ENCODE results near the gene VPS54. TPM values are rescaled to one million over a fixed set of nuclear protein-coding genes. Genes with fewer than 3 reads are reported as not detected.

VPS54 gene
- total RNA-seq, 1 experiment from 2014 or later: 20.7 TPM

DNA sequence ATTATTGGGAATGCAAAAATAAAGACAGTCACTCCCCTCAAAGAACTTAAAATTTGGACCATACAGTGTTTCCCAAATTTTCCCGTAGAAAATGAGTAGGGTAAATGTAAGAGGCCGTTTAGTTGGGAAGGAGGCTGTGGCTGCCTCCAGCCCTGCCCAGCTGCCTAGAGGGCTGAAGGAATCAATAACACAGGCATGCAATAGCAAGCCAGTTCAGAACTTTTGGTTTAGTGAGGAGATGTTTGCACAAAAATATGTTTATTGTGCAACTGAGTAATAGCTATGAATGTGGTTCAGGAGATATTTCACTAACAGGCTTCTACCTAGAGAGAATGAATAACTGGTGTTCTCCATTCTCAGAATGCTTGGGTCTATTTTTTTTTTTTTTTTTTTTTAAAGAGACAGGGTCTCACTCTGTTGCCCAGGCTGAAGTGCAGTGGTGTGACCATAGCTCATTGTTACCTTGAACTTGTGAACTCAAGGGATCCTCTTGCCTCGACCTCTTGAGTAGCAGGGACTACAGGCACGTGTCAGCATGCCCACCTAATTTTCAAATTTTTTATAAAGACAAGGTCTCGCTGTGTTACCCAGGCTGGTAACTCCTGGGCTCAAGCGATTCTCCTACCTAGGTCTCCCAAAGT is 153.9 kb downstream of the VPS54 start:
- H3F3A ChIP-seq (ENCODE audit: insufficient read depth, low read depth): peaks cover 13% of the 10 kb centered on the region
- peaks cover 21% of the 10 kb centered on the region for H3K4me1 ChIP-seq (replicated peaks; ENCODE audit: insufficient read depth)
- CTCF ChIA-PET: no interaction called here
- no peak overlapping the region for H2AFZ ChIP-seq
- 0 out of 2 replicates have a peak, but pooled peaks cover 3% of the 10 kb centered on the region for H3K9me2 ChIP-seq (ENCODE audit: insufficient read depth)
- H3K9me3 ChIP-seq (ENCODE audit: insufficient read depth, low read depth): 0 out of 2 replicates have a peak, but pooled peaks cover 7% of the 10 kb centered on the region
- H3K4me3 ChIP-seq: no peak overlapping the region
- H3K36me3 ChIP-seq (ENCODE audit: low read depth): peaks cover 22% of the 10 kb centered on the region; the same call in 1 of the 2 replicates
- intact Hi-C loops (cut with micrococcal nuclease; ENCODE audit: unreplicated experiment): no loop called here
- no peak overlapping the region for H3K27ac ChIP-seq
- H3K4me2 ChIP-seq: no peak overlapping the region
- no peaks in the 10 kb centered on the region for H3K27me3 ChIP-seq (ENCODE audit: insufficient read depth, low read depth)
- no peaks in the 10 kb centered on the region; the same call in 1 of the 2 replicates for H3K79me2 ChIP-seq (ENCODE audit: low read depth)
- DNase-seq: no peak
- H4K20me1 ChIP-seq (ENCODE audit: insufficient read depth): no peaks in the 10 kb centered on the region
- BruUV-seq (replicated peaks): no TSS peak
- TF ChIP-seq EZH2 (IDR thresholded peaks at IDR 0.05; ENCODE audit: low read depth): no peak
- TF ChIP-seq, protein P1, sequence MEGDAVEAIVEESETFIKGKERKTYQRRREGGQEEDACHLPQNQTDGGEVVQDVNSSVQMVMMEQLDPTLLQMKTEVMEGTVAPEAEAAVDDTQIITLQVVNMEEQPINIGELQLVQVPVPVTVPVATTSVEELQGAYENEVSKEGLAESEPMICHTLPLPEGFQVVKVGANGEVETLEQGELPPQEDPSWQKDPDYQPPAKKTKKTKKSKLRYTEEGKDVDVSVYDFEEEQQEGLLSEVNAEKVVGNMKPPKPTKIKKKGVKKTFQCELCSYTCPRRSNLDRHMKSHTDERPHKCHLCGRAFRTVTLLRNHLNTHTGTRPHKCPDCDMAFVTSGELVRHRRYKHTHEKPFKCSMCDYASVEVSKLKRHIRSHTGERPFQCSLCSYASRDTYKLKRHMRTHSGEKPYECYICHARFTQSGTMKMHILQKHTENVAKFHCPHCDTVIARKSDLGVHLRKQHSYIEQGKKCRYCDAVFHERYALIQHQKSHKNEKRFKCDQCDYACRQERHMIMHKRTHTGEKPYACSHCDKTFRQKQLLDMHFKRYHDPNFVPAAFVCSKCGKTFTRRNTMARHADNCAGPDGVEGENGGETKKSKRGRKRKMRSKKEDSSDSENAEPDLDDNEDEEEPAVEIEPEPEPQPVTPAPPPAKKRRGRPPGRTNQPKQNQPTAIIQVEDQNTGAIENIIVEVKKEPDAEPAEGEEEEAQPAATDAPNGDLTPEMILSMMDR (conservative IDR thresholded peaks at IDR 0.05): no peak
- POLR2A ChIA-PET (ENCODE audit: unreplicated experiment): no interaction called here

DNA sequence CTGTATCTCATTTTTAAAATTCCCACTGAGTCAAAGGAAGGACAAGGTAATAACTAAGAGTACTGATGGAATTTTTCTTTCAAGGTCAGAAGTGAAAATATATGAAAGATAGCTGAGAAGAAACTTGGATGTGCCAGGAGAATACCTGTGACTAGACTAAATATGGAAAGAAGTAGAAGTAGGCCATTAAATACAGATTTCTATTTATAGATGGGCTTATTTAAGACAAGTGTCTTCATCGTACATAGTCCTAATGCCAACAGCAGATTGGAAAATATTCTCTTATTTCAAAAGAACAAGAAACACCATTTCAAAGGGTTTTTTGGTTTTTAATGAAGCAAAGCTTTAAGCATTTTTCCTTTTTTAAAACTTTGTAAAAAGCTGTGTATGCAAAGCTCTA is 155.5 kb downstream of the VPS54 start:
- H3K27me3 ChIP-seq (ENCODE audit: insufficient read depth, low read depth): no peaks in the 10 kb centered on the region
- no peak for DNase-seq
- peaks cover 36% of the 10 kb centered on the region for H3K36me3 ChIP-seq (ENCODE audit: low read depth)
- H3K79me2 ChIP-seq (ENCODE audit: low read depth): no peaks in the 10 kb centered on the region; the same call in 1 of the 2 replicates
- 0 out of 2 replicates have a peak, but pooled peaks cover 7% of the 10 kb centered on the region for H3K9me3 ChIP-seq (ENCODE audit: insufficient read depth, low read depth)
- intact Hi-C loops (cut with micrococcal nuclease; ENCODE audit: unreplicated experiment): loop anchor here (2.0 to 5.0 kb wide), 2 partner anchors 15 to 121 kb away; no protein-coding TSS in a partner anchor
- no peak for TF ChIP-seq EZH2 (IDR thresholded peaks at IDR 0.05; ENCODE audit: low read depth)
- TF ChIP-seq, protein P1 (conservative IDR thresholded peaks at IDR 0.05): no peak
- ChIA-PET POLR2A (ENCODE audit: unreplicated experiment) (no interaction called here), CTCF (no interaction called here)
- peaks cover 18% of the 10 kb centered on the region for H3K4me1 ChIP-seq (replicated peaks; ENCODE audit: insufficient read depth)
- H3K9me2 ChIP-seq (ENCODE audit: insufficient read depth): peaks cover 3% of the 10 kb centered on the region; the same call in 1 of the 2 replicates
- no peak overlapping the region for H3K4me3 ChIP-seq
- no TSS peak for BruUV-seq (replicated peaks)
- H3F3A ChIP-seq (ENCODE audit: insufficient read depth, low read depth): peaks cover 13% of the 10 kb centered on the region
- H3K4me2 ChIP-seq: no peak overlapping the region
- H2AFZ ChIP-seq: no peak overlapping the region
- no peak overlapping the region for H3K27ac ChIP-seq
- no peaks in the 10 kb centered on the region for H4K20me1 ChIP-seq (ENCODE audit: insufficient read depth)

DNA sequence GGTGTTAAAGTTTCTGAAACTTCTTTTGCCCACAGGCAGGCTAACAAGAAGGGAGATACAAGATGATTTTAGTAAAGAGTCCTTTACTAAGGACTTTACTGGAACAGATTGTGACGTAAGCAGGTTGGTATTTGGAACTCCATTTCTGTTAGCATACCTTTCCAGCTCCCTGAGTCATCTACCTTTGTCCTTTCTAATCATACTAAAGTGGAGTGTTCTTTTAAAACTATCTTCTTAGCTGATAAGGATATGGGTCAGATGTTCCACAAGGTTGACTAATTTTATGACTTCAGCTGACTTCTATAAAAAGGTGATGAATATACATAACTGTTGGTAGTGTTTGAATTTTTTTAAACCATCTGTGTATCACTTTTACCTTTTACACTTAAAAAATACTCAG is 156.4 kb downstream of the VPS54 start:
- no TSS peak for BruUV-seq (replicated peaks)
- peaks cover 33% of the 10 kb centered on the region for H3K36me3 ChIP-seq (ENCODE audit: low read depth)
- ChIA-PET CTCF (no interaction called here), POLR2A (ENCODE audit: unreplicated experiment) (interaction anchor here (0.5 to 1.0 kb wide), 3 partner anchors 21 to 74 kb away, joined by 3 to 4 read pairs (median 3); no protein-coding TSS in a partner anchor)
- TF ChIP-seq, protein P1 (conservative IDR thresholded peaks at IDR 0.05): no peak
- no peak for TF ChIP-seq EZH2 (IDR thresholded peaks at IDR 0.05; ENCODE audit: low read depth)
- H3K27ac ChIP-seq: peak overlapping the region; percentile 48
- H3K4me2 ChIP-seq: peak overlapping the region; percentile 9; the same call in 1 of the 2 replicates
- no peak overlapping the region for H3K4me3 ChIP-seq
- H3K4me1 ChIP-seq (replicated peaks; ENCODE audit: insufficient read depth): peaks cover 18% of the 10 kb centered on the region
- no peaks in the 10 kb centered on the region for H4K20me1 ChIP-seq (ENCODE audit: insufficient read depth)
- no peak overlapping the region for H2AFZ ChIP-seq
- DNase-seq: peak; percentile 17 to 87
- H3K79me2 ChIP-seq (ENCODE audit: low read depth): no peaks in the 10 kb centered on the region; the same call in 1 of the 2 replicates
- H3K27me3 ChIP-seq (ENCODE audit: insufficient read depth, low read depth): no peaks in the 10 kb centered on the region
- intact Hi-C loops (cut with micrococcal nuclease; ENCODE audit: unreplicated experiment): loop anchor here (2.0 to 5.0 kb wide), 2 partner anchors 14 to 121 kb away; no protein-coding TSS in a partner anchor
- 0 out of 2 replicates have a peak, but pooled peaks cover 7% of the 10 kb centered on the region for H3K9me3 ChIP-seq (ENCODE audit: insufficient read depth, low read depth)
- H3K9me2 ChIP-seq (ENCODE audit: insufficient read depth): no peaks in the 10 kb centered on the region; the same call in 1 of the 2 replicates
- peaks cover 13% of the 10 kb centered on the region for H3F3A ChIP-seq (ENCODE audit: insufficient read depth, low read depth)

All from PC-9 (cell line).